HCT116 (cell line): ENCODE results near the gene TFIP11. TPM values are rescaled to one million over a fixed set of nuclear protein-coding genes. Genes with fewer than 3 reads are reported as not detected.

ENCODE experiments used
- ATAC-seq: fragments of 200-7000 bp; cut with Tn5 transposase; 2 replicates; pipeline ENCODE4 v1.9.1; 2020; ENCODE audit warnings: mild to moderate bottlenecking, moderate library complexity
- BruUV-seq: library from RNA; stranded (reverse); fragments of 400-500 nt; replicated peaks from 2 replicates; lab custom pipeline; 2021; lab: Mats Ljungman, UMichigan
- CTCF ChIA-PET: fragments of 300-600 bp; sonication (Branson Sonifier 250); formaldehyde crosslinking; loops from one replicate; lab custom pipeline; 2021; ENCODE audit warnings: antibody characterized with exemption; lab: Charles Lee
- POLR2A ChIA-PET: fragments of 300-600, 350-600 bp; sonication (Branson Sonifier 250); formaldehyde crosslinking; loops from one replicate; lab custom pipeline; 2021; ENCODE audit warnings: antibody characterized with exemption; lab: Charles Lee
- RAD21 ChIA-PET, 2 experiments: fragments of 300-600 bp; sonication (Branson Sonifier 250); formaldehyde crosslinking; loops; one replicate each; lab custom pipeline; 2023; ENCODE audit warnings: low total read pairs in 2 of 2; ENCODE audit not compliant: uncharacterized antibody in 2 of 2, unreplicated experiment in 2 of 2, low non-redundant PET in 1 of 2; lab: Charles Lee
- DNase-seq: peaks from one replicate; pipeline ENCODE4 v3.0.0-alpha.2; 2010; ENCODE audit warnings: low read depth, low spot score
- H2AFZ ChIP-seq: fragments of 200-600 bp; shearing (Covaris generic), sonication (generic); 2 replicates; pipeline ENCODE4 v1.6.1; 2017; ENCODE audit warnings: low read depth, mixed run types, mixed read lengths, antibody characterized with exemption, low read length; ENCODE audit not compliant: poor library complexity, severe bottlenecking
- H3K27ac ChIP-seq: 2 replicates; pipeline ENCODE4 v1.5.1; 2012; ENCODE audit warnings: low read depth, low read length
- H3K27me3 ChIP-seq: fragments of 200-600 bp; sonication (generic); 2 replicates; pipeline ENCODE4 v1.6.1; 2016; ENCODE audit warnings: mixed run types, low read length, mixed read lengths; ENCODE audit not compliant: insufficient read depth
- H3K36me3 ChIP-seq, 2 experiments: fragments of 200-500 bp in 1 of 2; fragments of 200-600 bp in 1 of 2; sonication (Bioruptor generic) in 1 of 2; sonication (generic) in 1 of 2; 2 replicates each; pipeline versions ENCODE4 v1.5.1 to v1.6.1; 2014 to 2016; ENCODE audit warnings: low read length in 2 of 2, inconsistent platforms in 1 of 2, mixed read lengths in 1 of 2, mixed run types in 1 of 2; ENCODE audit not compliant: insufficient read depth in 2 of 2, control insufficient read depth in 1 of 2
- H3K4me1 ChIP-seq, 2 experiments: fragments of 200-600 bp in 1 of 2; sonication (generic) in 1 of 2; 2 replicates each; pipeline versions ENCODE4 v1.5.1 to v1.6.1; 2012 to 2017; ENCODE audit warnings: low read length in 2 of 2, inconsistent platforms in 1 of 2, mild to moderate bottlenecking in 1 of 2, mixed read lengths in 1 of 2, mixed run types in 1 of 2, moderate library complexity in 1 of 2; ENCODE audit not compliant: insufficient read depth in 2 of 2, control insufficient read depth in 1 of 2
- H3K4me2 ChIP-seq: fragments of 200-600 bp; sonication (generic); 2 replicates; pipeline ENCODE4 v1.6.1; 2017; ENCODE audit warnings: mixed run types, low read length, mixed read lengths
- H3K4me3 ChIP-seq, 2 experiments: fragments of 200-600 bp in 1 of 2; sonication (generic) in 1 of 2; replicated peaks in 1 of 2; 2 replicates each; pipeline ENCODE4 v1.5.1; 2011 to 2016; ENCODE audit warnings: low read length in 2 of 2, control low read depth in 1 of 2, low read depth in 1 of 2, mild to moderate bottlenecking in 1 of 2, mixed read lengths in 1 of 2, mixed run types in 1 of 2
- H3K79me2 ChIP-seq: fragments of 200-600 bp; sonication (generic); 2 replicates; pipeline ENCODE4 v1.6.1; 2017; ENCODE audit warnings: mild to moderate bottlenecking, mixed run types, low read length, moderate library complexity, mixed read lengths; ENCODE audit not compliant: insufficient read depth
- H3K9ac ChIP-seq: fragments of 200-600 bp; sonication (generic); 2 replicates; pipeline ENCODE4 v1.6.1; 2016; ENCODE audit warnings: low read length, mixed read lengths
- H3K9me2 ChIP-seq: fragments of 200-600 bp; sonication (generic), shearing (Covaris generic); 2 replicates; pipeline ENCODE4 v1.6.1; 2017; ENCODE audit warnings: mixed run types, mild to moderate bottlenecking, moderate library complexity; ENCODE audit not compliant: insufficient read depth
- H3K9me3 ChIP-seq, 2 experiments: fragments of 200-500 bp in 1 of 2; fragments of 200-600 bp in 1 of 2; sonication (Bioruptor generic) in 1 of 2; sonication (generic) in 1 of 2; 2 replicates each; pipeline ENCODE4 v1.6.1; 2014 to 2017; ENCODE audit warnings: low read length in 2 of 2, mixed read lengths in 2 of 2, inconsistent platforms in 1 of 2, low read depth in 1 of 2, mild to moderate bottlenecking in 1 of 2, mixed run types in 1 of 2, moderate library complexity in 1 of 2; ENCODE audit not compliant: control insufficient read depth in 1 of 2, insufficient read depth in 1 of 2
- H4K20me1 ChIP-seq: fragments of 200-600 bp; sonication (generic), shearing (Covaris generic); 2 replicates; pipeline ENCODE4 v1.6.1; 2017; ENCODE audit warnings: mixed run types, mild to moderate bottlenecking, moderate library complexity; ENCODE audit not compliant: insufficient read depth
- ELF1 ChIP-seq: IDR thresholded peaks from 2 replicates; pipeline ENCODE4 v1.6.1; 2012; ENCODE audit warnings: low read depth, borderline replicate concordance
- EZH2 ChIP-seq: fragments of 200-600 bp; sonication (generic); IDR thresholded peaks from 2 replicates; pipeline ENCODE4 v1.6.1; 2017; ENCODE audit warnings: antibody characterized with exemption, mixed run types
- FOSL1 ChIP-seq: IDR thresholded peaks from 2 replicates; pipeline ENCODE4 v1.6.1; 2012; ENCODE audit warnings: low read depth
- JUND ChIP-seq: IDR thresholded peaks from 2 replicates; pipeline ENCODE4 v1.6.1; 2012
- RAD21 ChIP-seq: IDR thresholded peaks from 2 replicates; pipeline ENCODE4 v1.6.1; 2012; ENCODE audit warnings: low read depth, mild to moderate bottlenecking
- SIN3A ChIP-seq: IDR thresholded peaks from 2 replicates; pipeline ENCODE4 v1.6.1; 2012; ENCODE audit warnings: low read depth
- SP1 ChIP-seq: IDR thresholded peaks from 2 replicates; pipeline ENCODE4 v1.6.1; 2012; ENCODE audit warnings: low read depth
- YY1 ChIP-seq: IDR thresholded peaks from 2 replicates; pipeline ENCODE4 v1.6.1; 2011; ENCODE audit warnings: low read length, low read depth, moderate library complexity, mild to moderate bottlenecking; ENCODE audit not compliant: insufficient replicate concordance; ENCODE audit errors: extremely low read depth
- ZNF274 ChIP-seq: fragments of 200-500 bp; sonication (Bioruptor generic); IDR thresholded peaks from 2 replicates; pipeline ENCODE4 v1.6.1; 2014; ENCODE audit warnings: mild to moderate bottlenecking, low read depth, low read length, inconsistent platforms
- intact Hi-C: fragments of 100-400 bp; cut with micrococcal nuclease; formaldehyde crosslinking; loops from 2 replicates; pipeline ENCODE4 v1.10.0; 2022
- total RNA-seq: library from RNA; stranded (reverse); gene quantifications from one replicate; pipeline ENCODE4 v1.2.1, GENCODE V29; 2021; ENCODE audit not compliant: unreplicated experiment
- TF ChIP-seq, protein P1 (sequence below), 3 experiments: fragments of 200-600 bp in 1 of 3; sonication (generic) in 1 of 3; IDR thresholded peaks in 2 of 3; conservative IDR thresholded peaks in 1 of 3; 2 replicates each; pipeline ENCODE4 v1.5.1; 2012 to 2017; ENCODE audit warnings: low read depth in 2 of 3, low read length in 2 of 3, antibody characterized with exemption in 1 of 3, borderline replicate concordance in 1 of 3, control low read depth in 1 of 3, mild to moderate bottlenecking in 1 of 3, mixed read lengths in 1 of 3, mixed run types in 1 of 3, moderate library complexity in 1 of 3; ENCODE audit not compliant: insufficient read depth in 1 of 3

TFIP11 gene
- total RNA-seq, 1 experiment from 2014 or later = 28.1 TPM

DNA sequence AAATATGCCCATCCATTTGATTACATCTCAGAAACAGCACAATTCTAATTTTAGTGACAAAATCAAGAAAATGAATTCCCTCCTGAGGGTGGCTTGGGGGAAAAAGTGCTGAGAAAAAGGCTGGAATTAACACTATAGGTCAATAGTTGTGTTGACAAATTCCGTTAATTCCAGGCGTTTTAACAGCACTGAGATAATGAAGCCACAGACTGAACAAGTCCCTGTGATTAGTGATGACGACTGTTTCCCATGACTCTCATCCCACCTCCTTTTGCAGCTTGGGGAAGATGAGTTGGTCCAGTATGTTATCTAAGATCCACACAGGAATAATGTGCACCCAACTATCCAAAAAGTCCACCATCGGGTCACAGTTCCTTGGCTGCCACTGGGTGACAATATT, 15.8 kb downstream of the TFIP11 start:
- BruUV-seq = no TSS peak
- no peak for DNase-seq
- ChIA-PET POLR2A (no interaction called here), RAD21 (no interaction called here)
- no peaks in the 10 kb centered on the region for H3K27me3 ChIP-seq
- peaks cover 49 to 59% of the 10 kb centered on the region in 2 experiments for H3K36me3 ChIP-seq
- H3K4me3 ChIP-seq = no peak overlapping the region
- no peak overlapping the region for H2AFZ ChIP-seq
- H3K4me1 ChIP-seq = no peaks in the 10 kb centered on the region
- intact Hi-C loops = no loop called here
- no peaks in the 10 kb centered on the region for H4K20me1 ChIP-seq
- TF ChIP-seq, protein P1, sequence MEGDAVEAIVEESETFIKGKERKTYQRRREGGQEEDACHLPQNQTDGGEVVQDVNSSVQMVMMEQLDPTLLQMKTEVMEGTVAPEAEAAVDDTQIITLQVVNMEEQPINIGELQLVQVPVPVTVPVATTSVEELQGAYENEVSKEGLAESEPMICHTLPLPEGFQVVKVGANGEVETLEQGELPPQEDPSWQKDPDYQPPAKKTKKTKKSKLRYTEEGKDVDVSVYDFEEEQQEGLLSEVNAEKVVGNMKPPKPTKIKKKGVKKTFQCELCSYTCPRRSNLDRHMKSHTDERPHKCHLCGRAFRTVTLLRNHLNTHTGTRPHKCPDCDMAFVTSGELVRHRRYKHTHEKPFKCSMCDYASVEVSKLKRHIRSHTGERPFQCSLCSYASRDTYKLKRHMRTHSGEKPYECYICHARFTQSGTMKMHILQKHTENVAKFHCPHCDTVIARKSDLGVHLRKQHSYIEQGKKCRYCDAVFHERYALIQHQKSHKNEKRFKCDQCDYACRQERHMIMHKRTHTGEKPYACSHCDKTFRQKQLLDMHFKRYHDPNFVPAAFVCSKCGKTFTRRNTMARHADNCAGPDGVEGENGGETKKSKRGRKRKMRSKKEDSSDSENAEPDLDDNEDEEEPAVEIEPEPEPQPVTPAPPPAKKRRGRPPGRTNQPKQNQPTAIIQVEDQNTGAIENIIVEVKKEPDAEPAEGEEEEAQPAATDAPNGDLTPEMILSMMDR (IDR thresholded peaks at IDR 0.05 in 2 of 3, conservative IDR thresholded peaks at IDR 0.05 in 1 of 3; ENCODE audit: borderline replicate concordance in 1 of 3, insufficient read depth in 1 of 3, low read depth in 2 of 3, low read length in 2 of 3) = no peak
- TF ChIP-seq YY1 = no peak
- no peak for TF ChIP-seq SP1
- TF ChIP-seq JUND = no peak
- no peak for TF ChIP-seq RAD21
- TF ChIP-seq EZH2 = no peak
- no peak for TF ChIP-seq ELF1
- TF ChIP-seq FOSL1 = no peak
- TF ChIP-seq ZNF274 = no peak
- no peak for TF ChIP-seq SIN3A
- TF ChIP-seq, all 23 proteins: peak for 0
- H3K9ac ChIP-seq = no peak overlapping the region
- CTCF ChIA-PET = no interaction called here
- H3K4me2 ChIP-seq = no peak overlapping the region
- peaks cover 9% of the 10 kb centered on the region; the same call in 1 of the 2 replicates for H3K79me2 ChIP-seq
- no peak for ATAC-seq
- H3K9me2 ChIP-seq = no peaks in the 10 kb centered on the region
- H3K27ac ChIP-seq = no peak overlapping the region
- no peaks in the 10 kb centered on the region for H3K9me3 ChIP-seq
